Prostate gland (tissue), 2 donors: Measurements from ENCODE around the gene IGF1R. TPM values are rescaled to one million over a fixed set of nuclear protein-coding genes. Genes with fewer than 3 reads are reported as not detected.
"Not testable (repeated sequence)": the region's sequence is repeated elsewhere in the genome, so short reads cannot be mapped to it uniquely, and the experiment has no call there.

Experiments
- DNase-seq: peaks from one replicate; pipeline ENCODE4 v3.0.0-alpha.2; 2019; ENCODE audit warnings: low spot score
- H3K27ac ChIP-seq, 2 donors: fragments of 200-600 bp; sonication (generic); 2 replicates each; pipeline ENCODE4 v1.5.1; 2017 to 2019
- H3K27me3 ChIP-seq: fragments of 200-600 bp; sonication (generic); replicated peaks from 2 replicates; pipeline ENCODE4 v1.5.1; 2019; ENCODE audit not compliant: insufficient read depth
- H3K36me3 ChIP-seq, 2 donors: fragments of 200-600 bp; sonication (generic); 1 replicate in 1 of 2; 2 replicates in 1 of 2; pipeline versions ENCODE4 v1.5.1 to v1.8.1; 2017 to 2019
- H3K4me1 ChIP-seq: fragments of 200-600 bp; sonication (generic); replicated peaks from 2 replicates; pipeline ENCODE4 v1.5.1; 2019
- H3K4me3 ChIP-seq, 2 donors: fragments of 200-600 bp; sonication (generic); 2 replicates each; pipeline ENCODE4 v1.5.1; 2017 to 2019
- H3K9me3 ChIP-seq: fragments of 200-600 bp; sonication (generic); 2 replicates; pipeline ENCODE4 v1.5.1; 2017
- CTCF ChIP-seq, 4 experiments: fragments of 200-600 bp in 2 of 4; fragments of 450-650 bp in 2 of 4; sonication (generic) in 2 of 4; IDR thresholded peaks; 1 replicate in 3 of 4; 2 replicates in 1 of 4; pipeline ENCODE4 v1.5.1; 2016 to 2019; ENCODE audit warnings: antibody characterized with exemption in 4 of 4, mild to moderate bottlenecking in 2 of 4, moderate library complexity in 2 of 4
- POLR2A ChIP-seq: fragments of 450-650 bp; IDR thresholded peaks from one replicate; pipeline ENCODE4 v1.6.1; 2016; ENCODE audit warnings: antibody characterized with exemption, mild to moderate bottlenecking
- POLR2AphosphoS5 ChIP-seq: sonication (generic); formaldehyde crosslinking; IDR thresholded peaks from one replicate; pipeline ENCODE4 v1.6.1; 2017; ENCODE audit warnings: antibody characterized with exemption
- WGBS: methylation state at CpG from one replicate; pipeline ENCODE4 v1.1.5; 2018; 5-methylcytosine and 5-hydroxymethylcytosine counted together
- intact Hi-C: fragments of 100-400 bp; cut with DNase I; formaldehyde crosslinking; loops from one replicate; pipeline ENCODE4 v1.14.2; 2022
- total RNA-seq, 2 donors: library from RNA; depleted of rRNA; stranded (reverse); fragments of >200 nt; gene quantifications; one replicate each; pipeline ENCODE4 v1.1.0, GENCODE V29; 2016

The IGF1R gene
- total RNA-seq, 2 donors from 2014 or later: 190 to 216 TPM

DNA sequence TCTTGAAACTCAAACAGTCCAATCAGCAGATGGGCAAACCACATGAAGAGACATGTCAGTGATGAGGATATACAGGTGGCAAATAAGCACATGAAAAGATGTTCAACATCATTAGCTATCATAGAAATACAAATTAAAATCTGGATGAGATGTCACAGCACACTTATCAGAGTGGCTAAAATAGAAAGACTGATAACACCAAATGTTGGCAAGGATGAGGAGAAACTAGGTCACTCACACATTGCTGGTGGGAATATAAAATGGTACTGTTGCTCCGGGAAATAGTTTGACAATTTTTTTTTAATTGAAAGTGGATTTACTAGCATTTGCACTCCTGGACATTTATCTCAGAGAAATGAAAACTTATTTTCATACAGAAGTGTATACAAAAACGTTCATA, 350.9 kb downstream of the IGF1R start:
- Histone ChIP-seq H3K27ac (no peak overlapping the region), H3K27me3 (no peaks in the 10 kb centered on the region), H3K4me3 (no peak overlapping the region), H3K9me3 (no peaks in the 10 kb centered on the region), H3K4me1 (no peaks in the 10 kb centered on the region), H3K36me3 (no peaks in the 10 kb centered on the region)
- intact Hi-C loops: no loop called here
- no peak for DNase-seq
- whole genome bisulfite sequencing: 81% methylated on average over 2 of the region's 2 CpGs
- TF ChIP-seq CTCF (IDR thresholded peaks at IDR 0.05) (no peak), POLR2AphosphoS5 (no peak), POLR2A (no peak)

DNA sequence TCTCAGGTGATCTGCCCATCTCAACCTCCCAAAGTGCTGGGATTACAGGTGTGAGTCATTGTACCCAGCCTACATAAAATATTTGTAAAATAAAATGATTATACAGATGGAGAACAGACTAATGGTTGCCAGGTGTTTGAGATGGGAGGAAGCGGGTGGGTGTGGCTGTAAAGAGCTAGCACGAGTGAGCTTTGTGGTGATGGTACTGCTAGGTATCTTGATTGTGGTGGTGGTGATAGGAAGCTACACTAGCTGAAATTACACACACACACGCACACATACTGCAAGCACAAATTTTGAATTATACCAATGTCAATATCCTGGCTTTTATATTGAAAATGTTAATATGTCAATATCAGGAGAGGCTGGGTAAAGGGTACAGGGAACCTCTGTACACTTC, 353.9 kb downstream of the IGF1R start:
- no peak for DNase-seq
- intact Hi-C loops: no loop called here
- Histone ChIP-seq H3K27me3 (no peaks in the 10 kb centered on the region), H3K9me3 (no peaks in the 10 kb centered on the region), H3K4me3 (no peak overlapping the region), H3K4me1 (no peaks in the 10 kb centered on the region), H3K36me3 (no peaks in the 10 kb centered on the region), H3K27ac (no peak overlapping the region)
- TF ChIP-seq POLR2A (no peak), POLR2AphosphoS5 (no peak), CTCF (IDR thresholded peaks at IDR 0.05) (no peak)
- 81% methylated on average over 3 of the region's 3 CpGs for WGBS

- H3K9me3 ChIP-seq, H3K4me1 ChIP-seq, DNase-seq, H3K36me3 ChIP-seq, H3K27ac ChIP-seq, intact Hi-C loops, H3K4me3 ChIP-seq, H3K27me3 ChIP-seq: not testable (repeated sequence)
- 40% methylated on average over 9 of the region's 10 CpGs for WGBS
Measured at GRCh38 chr15:99003317-99003716, 355.0 kb downstream of the IGF1R start.

- H3K9me3 ChIP-seq, H3K27me3 ChIP-seq, H3K4me3 ChIP-seq, intact Hi-C loops, H3K36me3 ChIP-seq, DNase-seq, H3K27ac ChIP-seq, H3K4me1 ChIP-seq: not testable (repeated sequence)
- 49% methylated on average over 32 of the region's 38 CpGs for WGBS
Measured at GRCh38 chr15:99004998-99005974, 356.9 kb downstream of the IGF1R start.

GRCh38 chr15:99006146-99006545, 357.8 kb downstream of the IGF1R start:
- Histone ChIP-seq H3K9me3 (no peaks in the 10 kb centered on the region), H3K27me3 (no peaks in the 10 kb centered on the region), H3K27ac (no peak overlapping the region), H3K4me3 (no peak overlapping the region), H3K36me3 (no peaks in the 10 kb centered on the region), H3K4me1 (no peaks in the 10 kb centered on the region)
- WGBS: 90% methylated on average over 9 of the region's 9 CpGs
- no peak for DNase-seq
- TF ChIP-seq POLR2AphosphoS5 (no peak), POLR2A (no peak), CTCF (IDR thresholded peaks at IDR 0.05) (no peak)
- intact Hi-C loops: no loop called here
